ENCODE measurements around the gene FAAH2. TPM values are rescaled to one million over a fixed set of nuclear protein-coding genes. Genes with fewer than 3 reads are reported as not detected.

FAAH2 gene
- polyA plus RNA-seq, 1 experiment, result not detected

DNA sequence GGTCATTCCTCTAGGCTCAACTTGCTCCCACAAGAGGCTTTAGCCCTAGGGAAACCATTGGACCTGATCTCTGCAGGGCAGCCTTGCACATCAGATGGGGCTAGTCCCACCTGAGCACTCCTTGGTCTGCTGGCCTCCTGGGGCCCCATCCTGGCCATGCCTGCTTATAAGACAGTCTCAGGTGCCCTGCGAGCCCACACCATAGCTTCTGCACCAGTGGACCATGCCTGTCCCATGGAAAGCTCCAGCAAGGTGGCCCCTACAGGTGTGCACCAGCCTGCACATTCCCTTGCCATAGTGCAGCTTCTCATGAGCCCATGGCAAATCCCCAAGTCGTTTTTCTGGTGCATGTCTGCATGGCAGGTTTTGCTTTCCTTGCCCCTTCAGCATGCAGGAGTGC is 19.6 kb upstream of the FAAH2 start:
- H3K36me3 ChIP-seq (ENCODE audit: control insufficient read depth, insufficient read depth, low read length), result no peaks in the 10 kb centered on the region
- TF ChIP-seq, protein P1, sequence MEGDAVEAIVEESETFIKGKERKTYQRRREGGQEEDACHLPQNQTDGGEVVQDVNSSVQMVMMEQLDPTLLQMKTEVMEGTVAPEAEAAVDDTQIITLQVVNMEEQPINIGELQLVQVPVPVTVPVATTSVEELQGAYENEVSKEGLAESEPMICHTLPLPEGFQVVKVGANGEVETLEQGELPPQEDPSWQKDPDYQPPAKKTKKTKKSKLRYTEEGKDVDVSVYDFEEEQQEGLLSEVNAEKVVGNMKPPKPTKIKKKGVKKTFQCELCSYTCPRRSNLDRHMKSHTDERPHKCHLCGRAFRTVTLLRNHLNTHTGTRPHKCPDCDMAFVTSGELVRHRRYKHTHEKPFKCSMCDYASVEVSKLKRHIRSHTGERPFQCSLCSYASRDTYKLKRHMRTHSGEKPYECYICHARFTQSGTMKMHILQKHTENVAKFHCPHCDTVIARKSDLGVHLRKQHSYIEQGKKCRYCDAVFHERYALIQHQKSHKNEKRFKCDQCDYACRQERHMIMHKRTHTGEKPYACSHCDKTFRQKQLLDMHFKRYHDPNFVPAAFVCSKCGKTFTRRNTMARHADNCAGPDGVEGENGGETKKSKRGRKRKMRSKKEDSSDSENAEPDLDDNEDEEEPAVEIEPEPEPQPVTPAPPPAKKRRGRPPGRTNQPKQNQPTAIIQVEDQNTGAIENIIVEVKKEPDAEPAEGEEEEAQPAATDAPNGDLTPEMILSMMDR (IDR thresholded peaks at IDR 0.05; ENCODE audit: insufficient read depth, low read depth, low read length), result no peak
- no peaks in the 10 kb centered on the region for H3K27me3 ChIP-seq (ENCODE audit: control insufficient read depth, insufficient read depth, low read length)
- CTCF ChIA-PET, result no interaction called here
- no peak for DNase-seq (ENCODE audit: low read depth)
- H3K4me3 ChIP-seq (ENCODE audit: low read depth, low read length), result no peak overlapping the region
- POLR2A ChIA-PET, result no interaction called here

DNA sequence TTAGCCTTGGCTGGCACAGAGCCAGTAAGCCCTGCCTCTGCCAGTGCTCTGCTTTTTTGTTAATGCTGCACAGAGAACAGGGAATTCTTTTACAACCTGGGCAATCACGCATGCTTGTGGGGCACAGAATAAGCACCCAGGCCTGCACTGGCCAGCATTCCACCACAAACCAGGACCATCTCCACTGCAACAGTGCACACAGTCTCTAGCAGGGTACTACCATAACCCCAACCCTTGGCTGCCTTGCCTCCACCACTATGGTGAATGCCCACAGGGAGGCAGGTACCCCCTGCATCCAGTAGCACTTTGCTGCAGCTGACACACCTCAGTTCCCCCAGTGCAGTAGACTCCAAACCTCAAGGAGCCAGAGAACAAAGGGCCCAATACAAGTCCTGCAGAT is 19.2 kb upstream of the FAAH2 start:
- Histone ChIP-seq H3K4me3 (ENCODE audit: low read depth, low read length) (no peak overlapping the region), H3K27me3 (ENCODE audit: control insufficient read depth, insufficient read depth, low read length) (no peaks in the 10 kb centered on the region), H3K36me3 (ENCODE audit: control insufficient read depth, insufficient read depth, low read length) (no peaks in the 10 kb centered on the region)
- TF ChIP-seq, protein P1 (IDR thresholded peaks at IDR 0.05; ENCODE audit: insufficient read depth, low read depth, low read length), result no peak
- POLR2A ChIA-PET, result no interaction called here
- CTCF ChIA-PET, result no interaction called here
- DNase-seq (ENCODE audit: low read depth), result no peak

DNA sequence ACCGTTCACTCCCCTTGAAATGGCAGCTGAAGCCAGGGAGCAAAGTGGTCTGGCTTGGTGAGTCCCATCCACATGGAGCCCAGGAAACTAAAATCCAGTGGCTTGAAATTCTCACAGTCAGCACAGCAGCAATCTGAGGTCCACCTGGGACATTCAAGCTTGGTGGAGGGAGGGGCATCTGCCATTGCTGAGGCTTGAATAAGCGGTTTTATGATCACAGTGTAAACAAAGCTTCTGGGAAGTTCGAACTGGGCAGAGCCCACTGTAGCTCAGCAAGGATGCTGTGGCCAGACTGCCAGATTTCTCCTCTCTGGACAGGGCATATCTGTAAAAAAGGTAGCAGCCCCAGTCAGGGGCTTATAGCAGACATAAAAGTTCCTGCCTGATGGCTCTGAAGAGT is 15.5 kb upstream of the FAAH2 start:
- CTCF ChIA-PET, result no interaction called here
- TF ChIP-seq, protein P1 (IDR thresholded peaks at IDR 0.05; ENCODE audit: insufficient read depth, low read depth, low read length), result no peak
- Histone ChIP-seq H3K36me3 (ENCODE audit: control insufficient read depth, insufficient read depth, low read length) (no peaks in the 10 kb centered on the region), H3K4me3 (ENCODE audit: low read depth, low read length) (no peak overlapping the region), H3K27me3 (ENCODE audit: control insufficient read depth, insufficient read depth, low read length) (no peaks in the 10 kb centered on the region)
- no peak for DNase-seq (ENCODE audit: low read depth)
- POLR2A ChIA-PET, result no interaction called here

- no peak for DNase-seq (ENCODE audit: low read depth)
- TF ChIP-seq, protein P1 (IDR thresholded peaks at IDR 0.05; ENCODE audit: insufficient read depth, low read depth, low read length), result no peak
- ChIA-PET POLR2A (no interaction called here), CTCF (no interaction called here)
- Histone ChIP-seq H3K27me3 (ENCODE audit: control insufficient read depth, insufficient read depth, low read length) (no peaks in the 10 kb centered on the region), H3K36me3 (ENCODE audit: control insufficient read depth, insufficient read depth, low read length) (no peaks in the 10 kb centered on the region), H3K4me3 (ENCODE audit: low read depth, low read length) (no peak overlapping the region)
Observed at GRCh38 chrX:57282568-57282967, 3.9 kb upstream of the FAAH2 start.

DNA sequence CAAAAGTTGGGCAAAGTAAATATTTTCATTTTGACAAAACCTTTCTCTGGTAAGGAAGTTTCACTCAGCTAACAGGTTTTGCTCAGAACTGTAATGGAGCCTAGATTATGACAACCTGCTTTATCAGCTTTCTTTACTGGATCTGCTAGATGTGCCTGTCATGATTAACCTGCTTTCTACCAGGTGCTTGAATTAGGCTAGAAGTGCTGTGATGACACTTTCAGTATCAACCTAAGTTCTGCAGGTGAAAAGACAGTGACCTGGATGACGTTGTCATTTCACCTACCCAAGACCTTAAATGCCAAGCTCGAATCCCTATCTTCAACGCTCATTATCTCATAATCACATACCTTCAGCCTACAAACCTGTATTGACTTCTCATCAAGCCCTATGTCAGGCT is 1.5 kb upstream of the FAAH2 start:
- no peaks in the 10 kb centered on the region for H3K27me3 ChIP-seq (ENCODE audit: control insufficient read depth, insufficient read depth, low read length)
- H3K36me3 ChIP-seq (ENCODE audit: control insufficient read depth, insufficient read depth, low read length), result no peaks in the 10 kb centered on the region
- CTCF ChIA-PET, result no interaction called here
- no peak for DNase-seq (ENCODE audit: low read depth)
- POLR2A ChIA-PET, result no interaction called here
- H3K4me3 ChIP-seq (ENCODE audit: low read depth, low read length), result no peak overlapping the region
- TF ChIP-seq, protein P1 (IDR thresholded peaks at IDR 0.05; ENCODE audit: insufficient read depth, low read depth, low read length), result no peak
